SU-DHL-6 (cell line): Measurements from ENCODE around the gene PODXL2.

Source experiments
- EZH2phosphoT487 ChIP-seq: fragments of 200-600 bp; sonication (generic), shearing (Covaris generic); conservative IDR thresholded peaks from 2 replicates; pipeline ENCODE4 v1.6.1; 2018; ENCODE audit warnings: mild to moderate bottlenecking, antibody characterized with exemption, low read length, moderate library complexity, mixed read lengths
- TF ChIP-seq, protein P1 (sequence below): fragments of 200-600 bp; sonication (generic); IDR thresholded peaks from one replicate; pipeline ENCODE4 v1.5.1; 2017; ENCODE audit warnings: antibody characterized with exemption, mild to moderate bottlenecking, low read length, moderate library complexity; ENCODE audit not compliant: insufficient read depth, poor library complexity, severe bottlenecking

DNA sequence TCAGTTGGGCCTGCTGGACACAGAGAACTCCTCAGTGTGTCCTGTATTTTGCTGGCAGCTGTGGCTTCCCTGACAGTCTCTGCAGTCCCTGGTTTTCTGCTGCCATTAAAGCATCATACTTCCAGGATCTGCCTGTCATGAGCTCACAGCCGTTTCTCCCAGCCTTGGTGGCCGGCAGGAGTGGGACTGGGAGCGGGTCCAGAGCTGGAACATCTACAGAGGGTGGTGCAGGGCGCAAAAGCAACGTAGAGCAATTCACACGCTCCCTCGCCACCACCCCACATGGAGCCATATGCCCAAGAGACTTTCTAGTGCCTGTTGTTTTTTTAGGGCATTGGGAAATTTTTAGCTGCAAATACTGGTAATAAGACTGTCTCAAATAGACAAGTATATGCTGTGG is 77.3 kb downstream of the PODXL2 start:
- TF ChIP-seq, protein P1, sequence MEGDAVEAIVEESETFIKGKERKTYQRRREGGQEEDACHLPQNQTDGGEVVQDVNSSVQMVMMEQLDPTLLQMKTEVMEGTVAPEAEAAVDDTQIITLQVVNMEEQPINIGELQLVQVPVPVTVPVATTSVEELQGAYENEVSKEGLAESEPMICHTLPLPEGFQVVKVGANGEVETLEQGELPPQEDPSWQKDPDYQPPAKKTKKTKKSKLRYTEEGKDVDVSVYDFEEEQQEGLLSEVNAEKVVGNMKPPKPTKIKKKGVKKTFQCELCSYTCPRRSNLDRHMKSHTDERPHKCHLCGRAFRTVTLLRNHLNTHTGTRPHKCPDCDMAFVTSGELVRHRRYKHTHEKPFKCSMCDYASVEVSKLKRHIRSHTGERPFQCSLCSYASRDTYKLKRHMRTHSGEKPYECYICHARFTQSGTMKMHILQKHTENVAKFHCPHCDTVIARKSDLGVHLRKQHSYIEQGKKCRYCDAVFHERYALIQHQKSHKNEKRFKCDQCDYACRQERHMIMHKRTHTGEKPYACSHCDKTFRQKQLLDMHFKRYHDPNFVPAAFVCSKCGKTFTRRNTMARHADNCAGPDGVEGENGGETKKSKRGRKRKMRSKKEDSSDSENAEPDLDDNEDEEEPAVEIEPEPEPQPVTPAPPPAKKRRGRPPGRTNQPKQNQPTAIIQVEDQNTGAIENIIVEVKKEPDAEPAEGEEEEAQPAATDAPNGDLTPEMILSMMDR = no peak
- no peak for TF ChIP-seq EZH2phosphoT487
